ENCODE results near the gene SRPK3. TPM values are rescaled to one million over a fixed set of nuclear protein-coding genes. Genes with fewer than 3 reads are reported as not detected.

Gene SRPK3
- total RNA-seq, 2 experiments from 2014 or later: not detected

DNA sequence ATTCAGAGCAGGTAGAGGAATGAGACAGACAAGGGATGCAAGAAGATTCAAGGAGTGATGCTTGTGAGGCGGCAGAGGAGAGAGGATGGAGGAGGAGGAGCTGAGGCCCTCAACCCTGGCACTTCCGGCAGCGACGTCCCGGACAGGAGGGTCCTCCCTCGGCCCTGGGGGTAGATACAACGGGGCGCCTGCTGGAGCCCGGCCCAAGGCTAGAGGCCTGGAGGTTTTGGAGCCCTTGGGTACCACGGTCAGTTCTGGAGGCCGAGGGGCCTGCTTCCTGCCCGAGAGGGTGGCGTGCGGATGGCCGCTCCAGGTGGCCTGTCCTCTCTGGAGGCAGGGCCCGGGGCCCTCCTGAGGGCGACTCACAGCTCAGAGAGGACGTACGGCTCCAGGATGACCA lies 27.1 kb downstream of the SRPK3 start:
- TF ChIP-seq, protein P1, sequence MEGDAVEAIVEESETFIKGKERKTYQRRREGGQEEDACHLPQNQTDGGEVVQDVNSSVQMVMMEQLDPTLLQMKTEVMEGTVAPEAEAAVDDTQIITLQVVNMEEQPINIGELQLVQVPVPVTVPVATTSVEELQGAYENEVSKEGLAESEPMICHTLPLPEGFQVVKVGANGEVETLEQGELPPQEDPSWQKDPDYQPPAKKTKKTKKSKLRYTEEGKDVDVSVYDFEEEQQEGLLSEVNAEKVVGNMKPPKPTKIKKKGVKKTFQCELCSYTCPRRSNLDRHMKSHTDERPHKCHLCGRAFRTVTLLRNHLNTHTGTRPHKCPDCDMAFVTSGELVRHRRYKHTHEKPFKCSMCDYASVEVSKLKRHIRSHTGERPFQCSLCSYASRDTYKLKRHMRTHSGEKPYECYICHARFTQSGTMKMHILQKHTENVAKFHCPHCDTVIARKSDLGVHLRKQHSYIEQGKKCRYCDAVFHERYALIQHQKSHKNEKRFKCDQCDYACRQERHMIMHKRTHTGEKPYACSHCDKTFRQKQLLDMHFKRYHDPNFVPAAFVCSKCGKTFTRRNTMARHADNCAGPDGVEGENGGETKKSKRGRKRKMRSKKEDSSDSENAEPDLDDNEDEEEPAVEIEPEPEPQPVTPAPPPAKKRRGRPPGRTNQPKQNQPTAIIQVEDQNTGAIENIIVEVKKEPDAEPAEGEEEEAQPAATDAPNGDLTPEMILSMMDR (conservative IDR thresholded peaks at IDR 0.05; ENCODE audit: low read length): no peak
- TF ChIP-seq EZH2phosphoT487 (IDR thresholded peaks at IDR 0.05; ENCODE audit: borderline replicate concordance, low read depth, low read length): no peak
- Histone ChIP-seq H4K20me1 (ENCODE audit: insufficient read depth, low read length) (no peaks in the 10 kb centered on the region), H3K79me2 (ENCODE audit: insufficient read depth, low read depth, low read length) (no peaks in the 10 kb centered on the region), H3K36me3 (ENCODE audit: insufficient read depth, low read length) (no peaks in the 10 kb centered on the region), H3K9me2 (ENCODE audit: insufficient read depth, low read length) (no peaks in the 10 kb centered on the region), H3K4me3 (ENCODE audit: low read depth, low read length, poor library complexity, severe bottlenecking) (no peak overlapping the region), H3K9me3 (ENCODE audit: low read length) (no peaks in the 10 kb centered on the region), H3K4me2 (ENCODE audit: low read length) (no peak overlapping the region), H3K4me1 (ENCODE audit: insufficient read depth, low read length, poor library complexity, severe bottlenecking) (no peaks in the 10 kb centered on the region), H3K27ac (ENCODE audit: low read depth, low read length, poor library complexity, severe bottlenecking) (no peak overlapping the region), H2AFZ (ENCODE audit: low read length) (no peak overlapping the region)
- ChIA-PET CTCF (ENCODE audit: unreplicated experiment) (no interaction called here), POLR2A (no interaction called here)
- intact Hi-C loops (cut with micrococcal nuclease; ENCODE audit: unreplicated experiment): no loop called here
- DNase-seq (ENCODE audit: low spot score): no peak
- no TSS peak for BruUV-seq (replicated peaks)

DNA sequence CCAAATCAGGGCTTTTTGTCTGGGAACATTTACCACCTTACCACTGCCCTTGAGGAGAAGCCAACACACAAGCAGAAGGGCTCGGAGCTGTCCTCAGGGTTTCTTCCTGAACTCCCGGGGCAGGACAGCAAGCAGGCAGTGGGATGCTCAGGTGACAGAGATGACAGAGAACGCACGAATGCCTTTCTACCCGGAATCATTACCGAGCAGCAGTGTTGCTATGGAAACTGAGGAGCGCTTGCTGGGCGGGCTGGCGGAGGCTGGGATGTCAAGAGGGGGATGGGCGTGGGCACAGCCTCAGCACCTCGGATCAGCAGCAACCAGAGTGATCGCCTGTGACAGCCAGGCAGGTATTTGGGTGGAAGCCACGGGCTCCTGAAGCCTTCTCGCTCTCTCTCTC lies 31.4 kb downstream of the SRPK3 start:
- CTCF ChIA-PET (ENCODE audit: unreplicated experiment): no interaction called here
- TF ChIP-seq EZH2phosphoT487 (IDR thresholded peaks at IDR 0.05; ENCODE audit: borderline replicate concordance, low read depth, low read length): no peak
- TF ChIP-seq, protein P1 (conservative IDR thresholded peaks at IDR 0.05; ENCODE audit: low read length): no peak
- intact Hi-C loops (cut with micrococcal nuclease; ENCODE audit: unreplicated experiment): no loop called here
- DNase-seq (ENCODE audit: low spot score): no peak
- no peaks in the 10 kb centered on the region for H3K4me1 ChIP-seq (ENCODE audit: insufficient read depth, low read length, poor library complexity, severe bottlenecking)
- H3K27ac ChIP-seq (ENCODE audit: low read depth, low read length, poor library complexity, severe bottlenecking): no peak overlapping the region
- no peaks in the 10 kb centered on the region for H4K20me1 ChIP-seq (ENCODE audit: insufficient read depth, low read length)
- no peaks in the 10 kb centered on the region for H3K9me3 ChIP-seq (ENCODE audit: low read length)
- no peaks in the 10 kb centered on the region for H3K79me2 ChIP-seq (ENCODE audit: insufficient read depth, low read depth, low read length)
- no peak overlapping the region for H3K4me2 ChIP-seq (ENCODE audit: low read length)
- no peaks in the 10 kb centered on the region for H3K36me3 ChIP-seq (ENCODE audit: insufficient read depth, low read length)
- POLR2A ChIA-PET: no interaction called here
- no peak overlapping the region for H3K4me3 ChIP-seq (ENCODE audit: low read depth, low read length, poor library complexity, severe bottlenecking)
- no TSS peak for BruUV-seq (replicated peaks)
- H3K9me2 ChIP-seq (ENCODE audit: insufficient read depth, low read length): no peaks in the 10 kb centered on the region
- H2AFZ ChIP-seq (ENCODE audit: low read length): no peak overlapping the region

DNA sequence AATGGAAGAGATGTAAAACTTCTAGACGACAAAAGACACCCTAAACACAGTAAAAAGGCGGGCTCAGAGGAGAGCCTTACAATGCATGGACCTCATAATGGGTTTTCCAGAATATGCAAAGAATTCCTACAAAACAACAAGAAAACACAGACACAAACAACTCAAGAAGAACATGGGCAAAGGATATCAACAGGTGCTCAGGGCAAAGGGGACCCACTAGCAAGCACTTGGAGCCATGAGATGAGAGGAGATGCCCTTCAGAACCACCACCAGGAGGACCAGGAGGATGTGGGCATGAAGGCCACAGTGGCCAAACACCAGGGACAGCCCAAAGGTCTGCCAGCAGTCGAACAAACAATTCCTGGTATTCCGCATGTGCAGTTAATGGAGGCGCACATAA lies 32.3 kb downstream of the SRPK3 start:
- DNase-seq (ENCODE audit: low spot score): no peak
- intact Hi-C loops (cut with micrococcal nuclease; ENCODE audit: unreplicated experiment): no loop called here
- TF ChIP-seq, protein P1 (conservative IDR thresholded peaks at IDR 0.05; ENCODE audit: low read length): no peak
- TF ChIP-seq EZH2phosphoT487 (IDR thresholded peaks at IDR 0.05; ENCODE audit: borderline replicate concordance, low read depth, low read length): no peak

More for the DNA sequence above, 32.3 kb downstream of the SRPK3 start:
- Histone ChIP-seq H3K9me3 (ENCODE audit: low read length) (no peaks in the 10 kb centered on the region), H3K9me2 (ENCODE audit: insufficient read depth, low read length) (no peaks in the 10 kb centered on the region), H3K79me2 (ENCODE audit: insufficient read depth, low read depth, low read length) (no peaks in the 10 kb centered on the region), H3K4me2 (ENCODE audit: low read length) (no peak overlapping the region), H3K36me3 (ENCODE audit: insufficient read depth, low read length) (no peaks in the 10 kb centered on the region), H3K4me3 (ENCODE audit: low read depth, low read length, poor library complexity, severe bottlenecking) (no peak overlapping the region), H3K27ac (ENCODE audit: low read depth, low read length, poor library complexity, severe bottlenecking) (no peak overlapping the region), H4K20me1 (ENCODE audit: insufficient read depth, low read length) (no peaks in the 10 kb centered on the region), H2AFZ (ENCODE audit: low read length) (no peak overlapping the region), H3K4me1 (ENCODE audit: insufficient read depth, low read length, poor library complexity, severe bottlenecking) (no peaks in the 10 kb centered on the region)
- BruUV-seq (replicated peaks): no TSS peak
- POLR2A ChIA-PET: interaction anchor here (0.6 kb wide), 1 partner anchor 26 kb away, joined by 3 read pairs; no protein-coding TSS in a partner anchor
- CTCF ChIA-PET (ENCODE audit: unreplicated experiment): no interaction called here
